HepG2 (cell line): Measurements from ENCODE around the gene BAG3. TPM values are rescaled to one million over a fixed set of nuclear protein-coding genes. Genes with fewer than 3 reads are reported as not detected.
A peak's percentile ranks its signal among the peaks of the same experiment; 100 is the strongest.

Experiments
- ATAC-seq: fragments of 200-7000 bp; cut with Tn5 transposase; 3 replicates; pipeline ENCODE4 v1.9.1; 2020; ENCODE audit warnings: mild to moderate bottlenecking, moderate library complexity
- BruUV-seq: library from RNA; stranded (reverse); fragments of 400-500 nt; replicated peaks from 2 replicates; lab custom pipeline; 2021; lab: Mats Ljungman, UMichigan
- CTCF ChIA-PET: fragments of 300-600 bp; formaldehyde crosslinking; extraction: SDS; loops from one replicate; lab custom pipeline; 2021; ENCODE audit warnings: low total read pairs, inconsistent platforms, low intra/inter-chr PET ratio; lab: Yijun Ruan, JAX
- POLR2A ChIA-PET: fragments of 350-600 bp; sonication (Branson Sonifier 250); formaldehyde crosslinking; loops from one replicate; lab custom pipeline; 2020; ENCODE audit warnings: antibody characterized with exemption, inconsistent platforms; lab: Yijun Ruan, JAX
- DNase-seq: peaks from one replicate; pipeline ENCODE4 v3.0.0-alpha.2; 2015; ENCODE audit warnings: low spot score
- FAIRE-seq: peaks from 3 replicates; lab custom pipeline; 2011; peaks lifted over from hg19 to GRCh38; lab: Jason Lieb, UNC
- H2AFZ ChIP-seq: one replicate; pipeline ENCODE4 v1.6.1; 2011; ENCODE audit warnings: low read length, inconsistent platforms
- H3K27ac ChIP-seq: fragments of 300-600 bp; 3 replicates; pipeline ENCODE4 v1.8.0; 2011; ENCODE audit warnings: mixed run types, mild to moderate bottlenecking, mixed read lengths, low read length, inconsistent platforms; ENCODE audit not compliant: insufficient read depth; ENCODE audit errors: extremely low read length
- H3K27me3 ChIP-seq, 2 experiments: fragments of 200-600 bp in 1 of 2; 2 replicates in 1 of 2; 3 replicates in 1 of 2; pipeline versions ENCODE4 v1.6.0 to v1.8.0; 2011; ENCODE audit warnings: low read length in 2 of 2, mild to moderate bottlenecking in 2 of 2, moderate library complexity in 2 of 2, inconsistent platforms in 1 of 2; ENCODE audit not compliant: insufficient read depth in 2 of 2, control insufficient read depth in 1 of 2
- H3K36me3 ChIP-seq, 2 experiments: fragments of 200-600 bp in 1 of 2; replicated peaks in 1 of 2; 2 replicates in 1 of 2; 3 replicates in 1 of 2; pipeline versions ENCODE4 v1.5.1 to v1.8.0; 2011; ENCODE audit warnings: low read length in 2 of 2, inconsistent platforms in 1 of 2; ENCODE audit not compliant: insufficient read depth in 2 of 2, control insufficient read depth in 1 of 2
- H3K4me1 ChIP-seq: 2 replicates; pipeline ENCODE4 v1.5.1; 2012; ENCODE audit warnings: low read length, inconsistent platforms; ENCODE audit not compliant: insufficient read depth
- H3K4me2 ChIP-seq: 2 replicates; pipeline ENCODE4 v1.6.0; 2011; ENCODE audit warnings: low read depth, low read length, inconsistent platforms
- H3K4me3 ChIP-seq, 3 experiments: fragments of 200-600 bp in 1 of 3; sonication (generic), shearing (Covaris generic) in 1 of 3; replicated peaks in 1 of 3; 2 replicates each; pipeline ENCODE4 v1.5.1; 2011 to 2016; ENCODE audit warnings: low read length in 3 of 3, inconsistent platforms in 2 of 3, low read depth in 2 of 3, mild to moderate bottlenecking in 2 of 3, control low read depth in 1 of 3, mixed read lengths in 1 of 3; ENCODE audit not compliant: insufficient read depth in 1 of 3
- H3K79me2 ChIP-seq: one replicate; pipeline ENCODE4 v1.6.1; 2011; ENCODE audit warnings: low read length, inconsistent platforms; ENCODE audit not compliant: insufficient read depth
- H3K9ac ChIP-seq: 2 replicates; pipeline ENCODE4 v1.6.0; 2011; ENCODE audit warnings: mild to moderate bottlenecking, low read depth, low read length, inconsistent platforms; ENCODE audit not compliant: insufficient read depth
- H3K9me3 ChIP-seq: 2 replicates; pipeline ENCODE4 v1.5.1; 2012; ENCODE audit warnings: mild to moderate bottlenecking, low read length
- H4K20me1 ChIP-seq: 2 replicates; pipeline ENCODE4 v1.6.0; 2011; ENCODE audit warnings: inconsistent platforms, mild to moderate bottlenecking, low read length, moderate library complexity; ENCODE audit not compliant: insufficient read depth
- ARID3A ChIP-seq: IDR thresholded peaks from 2 replicates; pipeline ENCODE4 v1.6.1; 2012; ENCODE audit warnings: low read depth, low read length, improper control_type of control experiment
- FOXJ3 ChIP-seq: sonication (generic); formaldehyde crosslinking; IDR thresholded peaks from 2 replicates; pipeline ENCODE4 v1.4.0; 2020; ENCODE audit warnings: missing genetic modification reagents, mild to moderate bottlenecking, borderline replicate concordance
- FOXP1 ChIP-seq, 2 experiments: fragments of 450-650 bp in 1 of 2; IDR thresholded peaks; 2 replicates each; pipeline ENCODE4 v1.6.1; 2017 to 2018; ENCODE audit warnings: antibody characterized with exemption in 1 of 2
- GTF2F1 ChIP-seq: fragments of 150-350 bp; IDR thresholded peaks from 2 replicates; pipeline ENCODE4 v1.6.1; 2014; ENCODE audit warnings: low read length
- JUNB ChIP-seq: sonication (generic); formaldehyde crosslinking; IDR thresholded peaks from 2 replicates; pipeline ENCODE4 v1.8.0; 2022; ENCODE audit warnings: missing genetic modification reagents, mild to moderate bottlenecking, borderline replicate concordance
- KDM1A ChIP-seq: IDR thresholded peaks from 2 replicates; pipeline ENCODE4 v1.6.1; 2016; ENCODE audit warnings: missing compliant biosample characterization
- MTA3 ChIP-seq: sonication (generic); formaldehyde crosslinking; IDR thresholded peaks from 2 replicates; pipeline ENCODE4 v1.4.0; 2020; ENCODE audit warnings: missing genetic modification reagents
- MYNN ChIP-seq: sonication (generic); formaldehyde crosslinking; IDR thresholded peaks from 2 replicates; pipeline ENCODE4 v1.4.0; 2020; ENCODE audit warnings: mild to moderate bottlenecking, low read depth, missing genetic modification reagents
- PAXIP1 ChIP-seq: sonication (generic); formaldehyde crosslinking; conservative IDR thresholded peaks from 2 replicates; pipeline ENCODE4 v1.4.0; 2020; ENCODE audit warnings: mild to moderate bottlenecking, missing genetic modification reagents, moderate library complexity
- TMF1 ChIP-seq: sonication (generic); formaldehyde crosslinking; IDR thresholded peaks from 2 replicates; pipeline ENCODE4 v1.8.1; 2022; ENCODE audit warnings: low read depth, missing genetic modification reagents
- ZMYM3 ChIP-seq: sonication (generic); formaldehyde crosslinking; IDR thresholded peaks from 2 replicates; pipeline ENCODE4 v1.5.1; 2020; ENCODE audit warnings: mild to moderate bottlenecking, missing genetic modification reagents
- ZNF124 ChIP-seq: sonication (generic); formaldehyde crosslinking; IDR thresholded peaks from 2 replicates; pipeline ENCODE4 v1.4.0; 2020; ENCODE audit warnings: missing genetic modification reagents
- ZNF292 ChIP-seq: sonication (generic); formaldehyde crosslinking; IDR thresholded peaks from 2 replicates; pipeline ENCODE4 v1.8.1; 2022; ENCODE audit warnings: mild to moderate bottlenecking, low read depth, missing genetic modification reagents, borderline replicate concordance
- ZNF3 ChIP-seq: IDR thresholded peaks from 2 replicates; pipeline ENCODE4 v1.7.0; 2017; ENCODE audit warnings: inconsistent platforms
- ZNF460 ChIP-seq: sonication (generic); formaldehyde crosslinking; IDR thresholded peaks from 2 replicates; pipeline ENCODE4 v1.5.1; 2020; ENCODE audit warnings: missing genetic modification reagents, mild to moderate bottlenecking, borderline replicate concordance
- WGBS: methylation state at CpG from one replicate; pipeline ENCODE4 v1.1.6; 2017; ENCODE audit warnings: low lambda C conversion rate; 5-methylcytosine and 5-hydroxymethylcytosine counted together
- in situ Hi-C: cut with HindIII; loops from 2 replicates; pipeline ENCODE4 v1.10.0; 2017; ENCODE audit warnings: low pct_unique_long_range_greater_than_20kb; ENCODE audit not compliant: extremely low pct_ligation_motif_present
- intact Hi-C: fragments of 100-400 bp; cut with micrococcal nuclease; formaldehyde crosslinking; loops from one replicate; pipeline ENCODE4 v1.10.0; 2022; ENCODE audit not compliant: unreplicated experiment
- polyA plus RNA-seq, 8 experiments: library from polyadenylated mRNA; depleted of rRNA in 3 of 8; stranded (reverse) in 7 of 8; unstranded in 1 of 8; fragments of >200 nt; fragmentation: Illumina TruSeq in 4 of 8; extraction: Trizol in 4 of 8; gene quantifications; 2 replicates each; pipeline versions ENCODE4 v1.2.1 to v1.2.3, GENCODE V29; 2011 to 2016; ENCODE audit warnings: low read depth in 4 of 8, missing spikeins in 1 of 8, mixed read lengths in 1 of 8; ENCODE audit not compliant: insufficient read depth in 1 of 8
- total RNA-seq, 5 experiments: library from RNA; depleted of rRNA; stranded (reverse); fragments of >200 nt; fragmentation: Illumina TruSeq; extraction: Trizol; gene quantifications; 2 replicates each; pipeline ENCODE4 v1.2.3, GENCODE V29; 2016; ENCODE audit warnings: low read depth in 1 of 5
- TF ChIP-seq, protein P1 (sequence below): sonication (generic); formaldehyde crosslinking; IDR thresholded peaks from 2 replicates; pipeline ENCODE4 v1.4.0; 2020; ENCODE audit warnings: missing genetic modification reagents

BAG3 gene
- total and polyA plus RNA-seq, 2 of the 13 experiments (the other 11 are each of a cell fraction or from before 2014, with no cell fraction given), result 2.9 to 6.7 TPM

DNA sequence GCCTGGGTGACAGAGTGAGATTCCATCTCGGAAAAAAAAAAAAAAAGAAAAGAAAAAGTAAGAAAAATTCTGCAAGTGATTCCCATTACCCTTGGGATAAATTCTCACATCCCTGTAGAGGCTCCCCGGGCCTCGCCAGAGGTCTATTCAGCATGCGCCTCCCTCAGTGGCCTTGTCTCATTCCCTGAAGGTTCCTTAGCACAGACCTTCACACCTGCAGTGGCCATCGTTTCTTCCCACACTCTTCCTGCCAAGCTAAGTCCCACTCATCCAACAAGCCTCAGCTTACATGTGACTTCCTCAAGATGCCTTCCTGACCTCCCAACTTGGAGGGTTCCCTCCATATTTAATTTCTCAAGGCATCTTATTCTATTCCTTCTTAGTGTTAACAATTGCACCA lies 20.9 kb upstream of the BAG3 start (continued):
- TF ChIP-seq ARID3A (no peak), MTA3 (CRISPR knock-in tag) (no peak)

- peak overlapping the region; percentile 40 for H3K4me2 ChIP-seq
- H3K27me3 ChIP-seq, result no peaks in the 10 kb centered on the region
- H3K27ac ChIP-seq, result peak overlapping the region; percentile 50
- H3K4me1 ChIP-seq, result peaks cover 49% of the 10 kb centered on the region
- FAIRE-seq (peak; percentile 23), ATAC-seq (peak; percentile 26; the same call in 2 of the 3 replicates), DNase-seq (no peak)
- no peaks in the 10 kb centered on the region for H4K20me1 ChIP-seq
- no peak overlapping the region for H3K4me3 ChIP-seq
- H3K79me2 ChIP-seq, result no peaks in the 10 kb centered on the region
- in situ Hi-C loops (no loop called here), intact Hi-C loops (no loop called here)
- no TSS peak for BruUV-seq
- POLR2A ChIA-PET, result interaction anchor here (0.7 to 2.1 kb wide), 6 partner anchors 9 to 111 kb away, joined by 3 to 6 read pairs (median 3); partner anchors contain the start of genes BAG3, INPP5F and TIAL1
- no peaks in the 10 kb centered on the region for H3K36me3 ChIP-seq
- no peaks in the 10 kb centered on the region for H3K9me3 ChIP-seq
- WGBS, result 54% methylated on average over 3 of the region's 3 CpGs
- no peak overlapping the region for H3K9ac ChIP-seq
- CTCF ChIA-PET, result interaction anchor here (0.7 kb wide), 1 partner anchor 18 kb away, joined by 3 read pairs; no protein-coding TSS in a partner anchor
- H2AFZ ChIP-seq, result no peak overlapping the region
- TF ChIP-seq FOXJ3 (CRISPR knock-in tag) (0 out of 2 replicates have a peak, but pooled peaks have one; percentile 28), GTF2F1 (no peak), KDM1A (CRISPR knock-in tag) (0 out of 2 replicates have a peak, but pooled peaks have one; percentile 48), ZNF3 (CRISPR knock-in tag) (no peak), FOXP1 (IDR thresholded peaks at IDR 0.05) (peak; percentile 70), FOXP1 (CRISPR knock-in tag; IDR thresholded peaks at IDR 0.05) (peak; percentile 83), ZNF460 (CRISPR knock-in tag) (peak; percentile 96), ZNF292 (CRISPR knock-in tag) (peak; percentile 54; the same call in 1 of the 2 replicates), ZMYM3 (peak; percentile 84), JUNB (no peak), MYNN (CRISPR knock-in tag) (no peak), ZNF124 (CRISPR knock-in tag) (no peak), PAXIP1 (CRISPR knock-in tag) (peak; percentile 56; the same call in 1 of the 2 replicates), TMF1 (CRISPR knock-in tag) (no peak)
- TF ChIP-seq, protein P1, sequence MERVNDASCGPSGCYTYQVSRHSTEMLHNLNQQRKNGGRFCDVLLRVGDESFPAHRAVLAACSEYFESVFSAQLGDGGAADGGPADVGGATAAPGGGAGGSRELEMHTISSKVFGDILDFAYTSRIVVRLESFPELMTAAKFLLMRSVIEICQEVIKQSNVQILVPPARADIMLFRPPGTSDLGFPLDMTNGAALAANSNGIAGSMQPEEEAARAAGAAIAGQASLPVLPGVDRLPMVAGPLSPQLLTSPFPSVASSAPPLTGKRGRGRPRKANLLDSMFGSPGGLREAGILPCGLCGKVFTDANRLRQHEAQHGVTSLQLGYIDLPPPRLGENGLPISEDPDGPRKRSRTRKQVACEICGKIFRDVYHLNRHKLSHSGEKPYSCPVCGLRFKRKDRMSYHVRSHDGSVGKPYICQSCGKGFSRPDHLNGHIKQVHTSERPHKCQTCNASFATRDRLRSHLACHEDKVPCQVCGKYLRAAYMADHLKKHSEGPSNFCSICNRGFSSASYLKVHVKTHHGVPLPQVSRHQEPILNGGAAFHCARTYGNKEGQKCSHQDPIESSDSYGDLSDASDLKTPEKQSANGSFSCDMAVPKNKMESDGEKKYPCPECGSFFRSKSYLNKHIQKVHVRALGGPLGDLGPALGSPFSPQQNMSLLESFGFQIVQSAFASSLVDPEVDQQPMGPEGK (CRISPR knock-in tag), result no peak
Observed at GRCh38 chr10:119633538-119634218, 17.5 kb upstream of the BAG3 start.
